ENCODE results near the gene USP34. TPM values are rescaled to one million over a fixed set of nuclear protein-coding genes. Genes with fewer than 3 reads are reported as not detected.

The USP34 gene
- total RNA-seq, 1 experiment from 2014 or later: 89.4 TPM

DNA sequence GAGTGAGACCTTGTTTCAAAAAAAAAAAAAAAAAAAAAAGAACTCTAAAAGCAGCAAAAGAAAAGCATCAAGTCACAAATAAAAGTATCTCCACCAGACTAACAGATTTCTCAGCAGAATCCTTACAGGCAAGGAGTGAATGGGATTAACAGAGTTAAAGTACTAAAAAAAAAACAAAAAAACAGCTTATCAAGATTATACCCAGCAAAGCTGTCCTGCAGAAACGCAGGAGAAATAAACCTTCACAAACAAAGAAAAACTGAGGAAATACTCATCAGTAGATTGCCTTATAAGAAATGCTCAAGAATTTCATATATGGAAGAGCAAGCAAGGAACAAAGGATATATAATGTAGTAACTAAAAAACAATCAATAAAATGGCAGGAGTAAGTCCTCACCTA is 35.6 kb downstream of the USP34 start:
- CTCF ChIA-PET: no interaction called here
- TF ChIP-seq, protein P1, sequence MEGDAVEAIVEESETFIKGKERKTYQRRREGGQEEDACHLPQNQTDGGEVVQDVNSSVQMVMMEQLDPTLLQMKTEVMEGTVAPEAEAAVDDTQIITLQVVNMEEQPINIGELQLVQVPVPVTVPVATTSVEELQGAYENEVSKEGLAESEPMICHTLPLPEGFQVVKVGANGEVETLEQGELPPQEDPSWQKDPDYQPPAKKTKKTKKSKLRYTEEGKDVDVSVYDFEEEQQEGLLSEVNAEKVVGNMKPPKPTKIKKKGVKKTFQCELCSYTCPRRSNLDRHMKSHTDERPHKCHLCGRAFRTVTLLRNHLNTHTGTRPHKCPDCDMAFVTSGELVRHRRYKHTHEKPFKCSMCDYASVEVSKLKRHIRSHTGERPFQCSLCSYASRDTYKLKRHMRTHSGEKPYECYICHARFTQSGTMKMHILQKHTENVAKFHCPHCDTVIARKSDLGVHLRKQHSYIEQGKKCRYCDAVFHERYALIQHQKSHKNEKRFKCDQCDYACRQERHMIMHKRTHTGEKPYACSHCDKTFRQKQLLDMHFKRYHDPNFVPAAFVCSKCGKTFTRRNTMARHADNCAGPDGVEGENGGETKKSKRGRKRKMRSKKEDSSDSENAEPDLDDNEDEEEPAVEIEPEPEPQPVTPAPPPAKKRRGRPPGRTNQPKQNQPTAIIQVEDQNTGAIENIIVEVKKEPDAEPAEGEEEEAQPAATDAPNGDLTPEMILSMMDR (IDR thresholded peaks at IDR 0.05; ENCODE audit: unreplicated experiment): no peak
- DNase-seq: no peak
- H3K4me3 Mint-ChIP-seq (ENCODE audit: low read depth, unreplicated experiment): no peak overlapping the region
- no TSS peak for BruUV-seq (replicated peaks)
- peaks cover 50% of the 10 kb centered on the region for H3K4me1 Mint-ChIP-seq (ENCODE audit: low read depth, unreplicated experiment)
- no peaks in the 10 kb centered on the region for H3K27me3 Mint-ChIP-seq (ENCODE audit: unreplicated experiment)
- H3K9me3 Mint-ChIP-seq (ENCODE audit: low read depth, unreplicated experiment): no peaks in the 10 kb centered on the region
- H3K36me3 Mint-ChIP-seq (ENCODE audit: insufficient read depth, unreplicated experiment): peaks cover 5% of the 10 kb centered on the region
- intact Hi-C loops (cut with micrococcal nuclease; ENCODE audit: unreplicated experiment): no loop called here
- H3K27ac Mint-ChIP-seq (ENCODE audit: unreplicated experiment): no peak overlapping the region

- TF ChIP-seq, protein P1 (IDR thresholded peaks at IDR 0.05; ENCODE audit: unreplicated experiment): no peak
- intact Hi-C loops (cut with micrococcal nuclease; ENCODE audit: unreplicated experiment): no loop called here
- H3K36me3 Mint-ChIP-seq (ENCODE audit: insufficient read depth, unreplicated experiment): peaks cover 5% of the 10 kb centered on the region
- no peaks in the 10 kb centered on the region for H3K27me3 Mint-ChIP-seq (ENCODE audit: unreplicated experiment)
- no TSS peak for BruUV-seq (replicated peaks)
- no peak overlapping the region for H3K27ac Mint-ChIP-seq (ENCODE audit: unreplicated experiment)
- no peaks in the 10 kb centered on the region for H3K9me3 Mint-ChIP-seq (ENCODE audit: low read depth, unreplicated experiment)
- CTCF ChIA-PET: no interaction called here
- no peak for DNase-seq
- peaks cover 47% of the 10 kb centered on the region for H3K4me1 Mint-ChIP-seq (ENCODE audit: low read depth, unreplicated experiment)
- H3K4me3 Mint-ChIP-seq (ENCODE audit: low read depth, unreplicated experiment): no peak overlapping the region
Measured at GRCh38 chr2:61434314-61434713, 36.6 kb downstream of the USP34 start.

DNA sequence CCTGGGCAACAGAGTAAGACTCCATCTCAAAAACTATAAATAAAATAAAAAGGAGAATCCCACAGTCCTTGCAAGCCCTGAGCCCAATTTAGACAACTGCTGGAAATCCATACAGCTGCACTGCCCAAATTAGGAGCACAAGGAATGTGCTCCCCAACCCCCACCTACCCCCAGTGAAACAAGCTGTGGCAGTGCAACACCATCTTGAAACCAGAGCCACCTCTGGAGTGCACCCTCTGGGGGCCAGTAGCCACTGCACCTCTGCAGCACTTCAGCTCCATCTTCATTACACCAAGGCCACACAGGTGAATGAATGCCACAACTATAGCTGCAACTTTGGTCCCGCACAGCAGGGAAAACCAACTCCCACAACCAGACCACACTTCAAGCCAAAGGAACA is 37.3 kb downstream of the USP34 start:
- CTCF ChIA-PET: no interaction called here
- Mint-ChIP-seq H3K9me3 (ENCODE audit: low read depth, unreplicated experiment) (no peaks in the 10 kb centered on the region), H3K4me1 (ENCODE audit: low read depth, unreplicated experiment) (peaks cover 42% of the 10 kb centered on the region), H3K27ac (ENCODE audit: unreplicated experiment) (no peak overlapping the region), H3K27me3 (ENCODE audit: unreplicated experiment) (no peaks in the 10 kb centered on the region), H3K36me3 (ENCODE audit: insufficient read depth, unreplicated experiment) (peaks cover 5% of the 10 kb centered on the region), H3K4me3 (ENCODE audit: low read depth, unreplicated experiment) (no peak overlapping the region)
- TF ChIP-seq, protein P1 (IDR thresholded peaks at IDR 0.05; ENCODE audit: unreplicated experiment): no peak
- DNase-seq: no peak
- no TSS peak for BruUV-seq (replicated peaks)
- intact Hi-C loops (cut with micrococcal nuclease; ENCODE audit: unreplicated experiment): no loop called here

- no peak for DNase-seq
- CTCF ChIA-PET: no interaction called here
- Mint-ChIP-seq H3K36me3 (ENCODE audit: insufficient read depth, unreplicated experiment) (peaks cover 5% of the 10 kb centered on the region), H3K4me1 (ENCODE audit: low read depth, unreplicated experiment) (peaks cover 42% of the 10 kb centered on the region), H3K27me3 (ENCODE audit: unreplicated experiment) (no peaks in the 10 kb centered on the region), H3K27ac (ENCODE audit: unreplicated experiment) (no peak overlapping the region), H3K9me3 (ENCODE audit: low read depth, unreplicated experiment) (no peaks in the 10 kb centered on the region), H3K4me3 (ENCODE audit: low read depth, unreplicated experiment) (no peak overlapping the region)
- TF ChIP-seq, protein P1 (IDR thresholded peaks at IDR 0.05; ENCODE audit: unreplicated experiment): no peak
- intact Hi-C loops (cut with micrococcal nuclease; ENCODE audit: unreplicated experiment): no loop called here
- BruUV-seq (replicated peaks): no TSS peak
Measured at GRCh38 chr2:61432990-61433389, 37.9 kb downstream of the USP34 start.
